GM18511 (cell line): ENCODE data around the gene CEP112.
"Not testable (repeated sequence)": the region's sequence is repeated elsewhere in the genome, so short reads cannot be mapped to it uniquely, and the experiment has no call there.

ENCODE experiments used
- ATAC-seq: cut with Tn5 transposase; IDR thresholded peaks from one replicate; pipeline ENCODE4 v1.9.1; 2021; ENCODE audit warnings: mild to moderate bottlenecking, moderate library complexity; ENCODE audit not compliant: unreplicated experiment

Gene CEP112

DNA sequence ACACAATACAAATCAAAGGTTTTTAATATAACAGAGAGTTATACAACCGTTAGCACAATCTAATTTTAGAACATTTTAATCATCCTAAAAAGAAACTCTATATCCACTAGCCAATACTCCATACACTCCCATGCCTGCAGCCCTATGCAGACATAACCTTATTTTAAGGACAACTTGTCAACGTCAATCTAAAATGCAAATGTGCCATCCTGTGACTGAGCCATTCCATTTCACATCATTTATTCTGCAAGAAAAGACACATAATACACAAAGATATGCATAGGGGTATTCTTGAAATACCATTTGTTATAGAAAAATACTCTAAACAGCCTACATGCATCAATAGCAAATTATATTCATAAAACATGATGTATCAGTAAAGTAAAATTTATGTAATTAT lies 106.7 kb downstream of the CEP112 start:
- ATAC-seq, result no peak

DNA sequence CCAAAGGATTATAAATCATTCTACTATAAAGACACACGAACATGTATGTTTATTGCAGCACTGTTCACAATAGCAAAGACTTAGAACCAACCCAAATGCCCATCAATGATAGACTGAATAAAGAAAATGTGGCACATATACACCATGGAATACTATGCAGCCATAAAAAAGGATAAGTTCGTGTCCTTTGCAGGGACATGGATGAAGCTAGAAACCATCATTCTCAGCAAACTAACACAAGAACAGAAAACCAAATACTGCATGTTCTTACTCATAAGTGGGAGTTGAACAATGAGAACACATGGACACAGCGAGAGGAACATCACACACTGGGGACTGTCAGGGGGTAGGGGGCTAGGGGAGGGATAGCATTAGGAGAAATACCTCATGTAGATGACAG lies 111.3 kb downstream of the CEP112 start:
- ATAC-seq, result not testable (repeated sequence)

DNA sequence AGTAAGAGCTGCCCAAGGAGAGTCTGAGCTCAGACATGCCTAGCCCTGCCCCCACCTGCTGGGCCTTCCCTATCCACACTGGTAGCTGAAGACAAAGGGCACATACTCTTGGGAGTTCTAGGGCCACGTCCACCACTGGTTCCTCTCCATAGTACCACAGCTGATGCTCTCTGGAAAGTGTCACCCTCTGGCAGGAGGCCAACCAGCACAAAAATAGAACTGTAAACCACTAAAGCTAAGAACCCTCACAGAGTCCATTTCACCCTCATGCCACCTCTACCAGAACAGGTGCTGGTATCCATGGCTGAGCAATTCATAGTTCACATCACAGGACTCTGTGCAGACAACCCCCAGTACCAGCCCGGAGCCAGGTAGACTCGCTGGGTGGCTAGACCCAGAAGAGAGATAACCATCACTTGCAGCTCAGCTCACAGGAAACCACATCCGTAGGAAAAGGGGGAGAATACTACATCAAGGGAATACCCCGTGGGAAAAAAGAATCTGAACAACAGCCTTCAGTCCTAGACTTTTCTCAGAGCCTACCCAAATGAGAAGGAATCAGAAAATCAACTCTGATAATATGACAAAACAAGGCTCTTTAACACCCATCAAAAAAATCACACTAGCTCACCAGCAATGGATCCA lies 115.3 kb downstream of the CEP112 start:
- ATAC-seq, result no peak

DNA sequence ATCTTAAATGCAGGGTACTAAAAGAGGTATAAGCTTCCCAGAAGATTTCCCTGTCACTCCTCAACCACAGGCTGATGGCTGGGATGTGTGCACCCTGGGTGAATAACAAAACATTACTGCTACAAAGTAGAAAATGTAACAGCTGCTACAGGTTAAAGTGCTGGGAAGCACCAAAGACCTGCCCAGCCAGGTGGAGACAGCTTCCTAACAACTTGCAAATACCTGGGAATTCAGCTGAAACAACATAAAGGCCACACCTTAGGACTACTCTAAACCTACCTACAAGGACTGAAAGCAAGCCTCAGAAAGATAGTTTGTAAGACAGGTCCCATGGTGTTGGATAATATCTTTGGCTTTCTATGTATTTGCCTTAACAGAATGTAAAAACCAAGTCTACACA lies 118.5 kb downstream of the CEP112 start:
- ATAC-seq, result no peak

DNA sequence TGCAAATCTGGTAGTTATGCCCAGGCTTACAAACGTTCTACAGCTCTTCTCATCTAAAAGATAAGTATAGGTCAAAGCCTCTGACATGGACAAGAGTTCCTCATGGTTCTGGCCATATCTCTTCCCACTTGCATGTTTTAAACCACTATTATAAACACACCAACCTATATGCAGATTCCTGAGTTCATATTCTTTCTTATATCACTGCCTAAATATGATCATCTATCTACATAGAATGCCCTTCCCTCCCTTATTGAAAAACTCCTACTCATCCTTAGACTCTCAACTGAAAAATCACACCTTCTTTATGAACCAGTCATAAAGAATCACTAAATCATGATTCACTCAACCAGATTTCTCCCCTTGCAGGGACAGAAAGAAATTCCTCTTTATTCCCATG lies 128.2 kb downstream of the CEP112 start:
- no peak for ATAC-seq

DNA sequence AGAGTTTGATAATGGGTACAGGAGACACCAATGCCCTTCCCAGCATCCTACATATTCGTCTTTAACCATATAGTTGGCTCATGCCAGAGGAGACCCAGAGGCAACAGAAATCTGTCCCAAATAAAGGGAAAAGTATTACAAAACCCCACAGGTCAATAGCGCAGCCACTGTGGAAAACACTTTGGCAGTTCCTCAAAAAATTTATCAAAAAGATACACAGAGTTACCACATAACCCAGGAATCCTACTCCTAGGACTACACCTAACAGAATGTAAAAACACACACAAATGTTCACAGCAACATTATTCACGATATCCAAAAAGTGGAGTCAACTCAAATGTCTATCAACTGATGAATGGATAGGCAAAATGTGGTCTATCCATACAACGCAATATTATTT lies 135.8 kb downstream of the CEP112 start:
- ATAC-seq, result no peak

DNA sequence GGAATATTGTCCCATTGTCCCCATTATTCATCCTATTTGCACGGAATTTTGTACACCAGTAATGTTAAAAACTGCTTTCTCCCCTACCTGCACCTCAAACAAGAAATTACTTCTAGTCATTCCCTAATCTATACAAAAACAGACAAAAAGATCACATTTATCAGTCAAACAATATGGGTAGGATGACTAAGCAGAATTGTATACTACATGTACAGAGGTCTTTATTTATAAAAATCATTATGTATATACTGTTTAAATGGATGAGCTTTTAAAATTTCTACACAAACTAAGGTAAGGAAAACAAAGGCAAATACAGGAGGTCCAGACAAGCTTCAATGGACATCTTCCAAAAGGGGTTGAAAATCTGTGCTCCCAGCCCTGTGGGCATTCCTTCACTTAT lies 137.7 kb downstream of the CEP112 start:
- no peak for ATAC-seq

DNA sequence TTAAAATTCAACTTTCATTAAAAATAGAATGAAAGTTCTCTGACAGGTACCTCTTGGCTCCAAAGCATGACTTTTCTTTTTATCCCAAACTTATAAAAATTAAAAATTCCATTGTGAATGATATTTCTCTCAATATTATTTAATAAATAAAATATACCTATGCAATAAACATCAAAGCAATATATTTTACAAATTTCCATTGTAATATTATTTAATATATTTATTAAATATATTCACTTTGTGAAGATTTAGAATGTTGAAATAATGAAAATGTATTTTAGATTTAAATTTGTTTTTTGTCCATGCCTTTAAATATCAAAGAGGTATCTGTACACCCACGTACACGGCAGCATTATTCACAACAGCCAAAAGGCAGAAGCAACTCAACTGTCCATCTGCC lies 147.8 kb downstream of the CEP112 start:
- ATAC-seq, result no peak

DNA sequence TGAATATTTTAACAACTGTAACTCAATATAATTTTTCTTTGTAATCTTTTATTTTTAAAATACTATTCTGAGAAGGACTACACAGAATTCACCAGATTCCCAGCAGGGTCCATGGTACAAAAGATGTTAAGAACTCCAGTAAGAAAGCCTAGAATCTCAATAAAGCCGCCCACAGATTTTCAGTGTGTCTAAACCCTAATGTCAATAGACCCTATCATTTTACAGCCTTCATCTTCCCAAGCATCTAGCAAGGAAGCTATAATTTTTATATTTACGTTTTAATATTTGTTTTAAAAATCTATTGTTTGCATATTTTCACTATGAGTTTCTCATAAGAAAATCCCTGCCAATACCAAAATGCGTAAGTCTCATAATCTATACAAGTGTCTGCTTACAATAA lies 148.5 kb downstream of the CEP112 start:
- ATAC-seq, result no peak

DNA sequence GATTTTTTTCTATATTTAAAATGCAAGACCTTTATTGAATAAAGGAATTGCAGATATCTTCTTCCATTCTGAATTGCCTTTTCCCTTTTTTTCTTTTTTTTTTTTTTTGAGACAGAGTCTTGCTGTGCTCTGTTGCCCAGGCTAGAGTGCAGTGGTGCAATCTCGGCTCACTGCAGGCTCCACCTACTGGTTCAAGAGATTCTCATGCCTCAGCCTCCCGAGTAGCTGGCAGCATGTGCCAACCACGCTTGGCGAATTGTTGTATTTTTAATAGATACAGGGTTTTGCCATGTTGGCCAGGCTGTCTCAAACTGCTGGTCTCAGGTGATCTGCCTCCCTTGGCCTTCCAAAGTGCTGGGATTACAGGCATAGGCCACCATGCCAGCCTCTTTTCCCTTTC lies 151.5 kb downstream of the CEP112 start:
- ATAC-seq, result no peak

DNA sequence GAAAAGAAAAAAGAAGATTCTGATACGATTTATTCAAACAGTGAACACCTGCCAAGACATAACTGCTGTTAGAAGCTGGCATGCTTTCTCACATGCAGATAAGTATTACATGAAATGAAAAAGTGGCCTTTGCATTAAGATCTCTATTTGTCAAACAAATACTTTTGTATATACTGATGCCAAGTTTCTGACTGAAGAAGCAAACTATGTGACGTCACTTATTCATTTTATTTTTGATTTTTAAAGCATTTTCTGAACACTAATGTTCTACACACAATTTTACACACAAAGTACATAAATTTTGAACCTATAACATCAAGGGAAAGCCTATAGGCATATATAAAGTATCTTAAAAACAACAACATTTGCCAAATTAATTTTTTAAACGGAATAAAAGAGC lies 153.8 kb downstream of the CEP112 start:
- ATAC-seq, result no peak

DNA sequence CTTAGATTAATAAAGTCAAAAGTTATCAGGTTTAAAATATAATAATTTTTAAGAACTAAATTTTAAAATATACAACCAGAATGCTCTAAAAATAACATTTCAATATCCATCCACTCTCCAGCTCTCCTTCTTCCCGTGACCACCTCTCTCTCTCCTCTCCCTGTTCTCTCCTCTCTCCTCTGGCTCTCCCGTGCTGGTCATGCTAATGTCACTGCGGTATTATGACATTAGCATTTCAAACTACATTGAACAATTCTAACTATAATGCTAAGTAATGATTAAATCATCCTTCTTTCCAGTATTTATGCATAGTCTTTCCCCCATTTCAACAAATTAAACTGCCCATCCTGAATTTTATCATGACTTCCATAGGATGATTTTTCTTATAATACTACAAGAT lies 154.7 kb downstream of the CEP112 start:
- no peak for ATAC-seq

DNA sequence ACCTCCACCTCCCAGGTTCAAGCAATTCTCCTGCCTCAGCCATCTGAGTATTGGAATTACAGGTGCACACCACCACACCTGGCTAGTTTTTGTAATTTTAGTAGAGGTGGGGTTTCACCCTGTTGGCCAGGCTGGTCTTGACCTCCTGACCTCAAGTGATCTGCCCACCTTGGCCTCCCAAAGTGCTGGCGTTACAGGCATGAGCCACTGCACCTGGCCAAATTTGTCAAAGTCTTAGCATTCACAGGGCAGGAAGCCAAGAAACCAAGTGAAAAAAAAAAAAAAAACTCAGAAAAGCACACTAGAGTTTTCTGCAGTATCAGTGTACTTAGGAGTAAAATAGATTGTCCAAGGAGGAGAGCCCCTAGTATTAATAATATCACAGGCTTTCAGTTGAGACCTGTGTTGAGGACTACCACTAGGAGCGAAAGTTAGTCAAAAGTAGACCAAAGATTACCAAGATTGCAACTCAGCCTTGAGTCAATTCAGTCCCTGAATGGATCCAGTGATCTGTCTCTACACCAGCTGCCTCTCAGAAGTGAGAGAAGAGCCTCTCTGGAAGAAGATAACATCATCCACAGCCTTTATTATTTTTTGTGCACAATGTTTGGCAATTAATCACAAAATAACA lies 159.7 kb downstream of the CEP112 start:
- ATAC-seq, result no peak

DNA sequence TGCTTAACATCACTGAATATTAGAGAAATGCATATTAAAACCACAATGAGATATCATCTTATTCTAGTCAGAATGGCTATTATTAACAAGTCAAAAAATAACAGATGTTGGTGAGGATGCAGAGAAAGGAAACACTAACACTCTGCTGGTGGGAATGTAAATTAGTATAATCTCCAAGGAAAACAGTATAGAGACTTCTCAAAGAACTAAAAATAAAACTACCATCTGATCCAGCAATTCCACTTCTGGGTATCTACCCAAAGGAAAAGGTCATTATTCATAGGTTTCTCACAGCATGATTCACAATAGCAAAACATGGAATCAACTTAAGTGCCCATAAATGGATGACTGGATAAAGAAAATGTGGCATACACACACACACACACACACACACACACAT lies 166.4 kb downstream of the CEP112 start:
- no peak for ATAC-seq

DNA sequence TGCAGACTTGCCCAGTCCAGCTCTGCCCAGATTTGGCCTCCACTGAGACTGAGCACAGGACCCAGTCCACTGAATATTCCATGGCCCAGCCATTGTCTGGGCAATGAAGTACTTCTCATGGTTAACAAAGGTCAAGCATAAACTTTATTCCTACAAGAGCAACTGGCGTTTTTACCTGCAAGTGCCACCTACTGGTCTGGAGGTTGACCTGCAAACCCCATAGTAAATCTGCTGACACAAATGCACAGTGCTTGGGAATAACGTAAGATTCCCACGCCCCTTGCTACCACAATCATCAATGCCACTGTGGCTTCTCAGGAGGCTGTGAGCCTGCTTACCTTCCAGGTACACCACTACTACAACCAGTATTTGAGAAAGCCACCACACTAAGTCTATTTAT lies 170.2 kb downstream of the CEP112 start:
- no peak for ATAC-seq

DNA sequence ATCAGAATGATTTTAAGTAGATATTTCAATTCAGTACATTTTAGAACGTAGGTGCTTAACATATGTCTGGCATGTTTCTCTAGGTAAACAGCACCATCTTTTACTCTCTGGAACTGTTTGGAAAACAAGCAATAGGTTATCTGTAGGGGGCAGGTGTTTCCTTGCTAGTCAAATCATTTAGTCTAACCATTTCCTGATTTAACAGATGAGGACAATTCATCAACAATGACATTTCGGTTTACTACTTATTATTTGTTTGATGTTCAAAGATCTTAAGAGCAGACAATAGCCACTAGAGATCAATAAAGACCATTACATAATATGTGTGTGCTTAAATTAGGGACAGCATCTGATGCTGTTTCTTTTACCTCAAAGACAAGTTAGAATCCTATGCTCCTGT lies 173.1 kb downstream of the CEP112 start:
- no peak for ATAC-seq

DNA sequence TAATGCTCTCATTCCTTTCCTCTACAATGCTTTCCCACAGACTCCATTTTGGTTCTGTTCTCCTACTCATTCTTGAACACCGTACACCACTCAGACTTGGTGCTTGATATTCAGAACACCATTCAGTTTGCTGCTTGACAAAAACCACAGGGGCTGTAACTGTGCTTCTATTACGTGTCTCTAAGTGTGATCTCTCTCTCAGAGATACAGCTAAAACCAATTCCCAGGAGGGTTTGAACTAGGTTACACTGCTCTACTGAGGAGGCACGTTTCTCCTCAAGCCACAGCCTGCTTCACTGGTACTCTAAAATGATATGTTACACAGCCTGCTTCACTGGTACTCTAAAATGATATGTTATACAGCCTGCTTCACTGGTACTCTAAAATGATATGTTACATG lies 175.7 kb downstream of the CEP112 start:
- no peak for ATAC-seq

DNA sequence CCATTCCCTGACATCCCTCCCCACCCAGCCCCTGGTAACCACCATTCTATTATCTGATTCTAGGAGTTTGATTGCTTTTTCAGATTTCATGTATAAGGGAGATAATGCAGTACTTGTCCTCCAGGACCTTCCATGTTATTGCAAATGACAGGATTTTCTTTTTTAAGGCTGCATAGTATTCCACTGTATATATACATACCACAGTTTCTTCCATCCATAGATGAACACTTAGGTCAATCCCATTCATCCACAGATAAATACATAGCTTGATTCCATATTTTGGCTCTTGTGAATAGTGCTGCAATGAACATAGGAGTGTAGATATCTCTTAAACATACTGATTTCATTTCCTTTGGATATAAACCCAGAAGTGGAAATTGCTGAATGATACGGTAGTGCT lies 183.3 kb downstream of the CEP112 start:
- no peak for ATAC-seq

DNA sequence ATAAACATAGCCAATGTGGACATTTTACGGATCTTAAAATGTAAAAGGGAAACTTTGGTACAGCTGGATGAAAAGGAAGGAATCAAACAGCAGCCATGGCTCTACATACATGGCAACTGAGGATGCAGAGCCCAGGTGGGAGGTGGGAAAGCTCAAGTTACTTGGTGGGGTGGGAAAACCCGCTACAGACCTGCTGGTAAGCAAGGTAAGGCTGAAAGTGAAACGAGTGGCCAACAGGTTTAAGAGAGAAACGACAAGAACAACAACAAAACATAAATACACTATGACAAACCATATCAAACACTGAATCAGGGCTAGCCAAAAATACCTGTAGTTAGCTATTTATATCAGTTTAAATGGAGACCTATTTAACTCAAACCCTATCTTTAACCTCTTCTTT lies 185.3 kb downstream of the CEP112 start:
- ATAC-seq, result no peak

DNA sequence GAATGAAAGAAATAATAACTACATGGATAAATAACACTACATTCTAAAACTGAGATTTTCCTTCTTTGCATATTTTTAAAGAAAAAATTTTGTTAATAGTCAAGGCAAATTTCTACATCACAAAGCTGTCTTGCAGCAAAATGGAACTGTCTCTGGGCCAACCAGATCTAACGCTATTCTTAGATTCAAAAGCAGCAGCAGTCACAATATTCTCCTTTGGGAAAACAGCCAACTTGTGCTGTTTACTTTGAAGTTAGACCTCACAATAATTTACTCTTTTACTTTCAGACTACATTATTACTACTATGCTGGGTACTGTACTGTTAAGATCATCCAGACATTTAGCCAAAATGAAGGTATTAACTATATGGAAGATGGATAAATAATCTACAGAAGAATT lies 189.1 kb downstream of the CEP112 start:
- no peak for ATAC-seq

DNA sequence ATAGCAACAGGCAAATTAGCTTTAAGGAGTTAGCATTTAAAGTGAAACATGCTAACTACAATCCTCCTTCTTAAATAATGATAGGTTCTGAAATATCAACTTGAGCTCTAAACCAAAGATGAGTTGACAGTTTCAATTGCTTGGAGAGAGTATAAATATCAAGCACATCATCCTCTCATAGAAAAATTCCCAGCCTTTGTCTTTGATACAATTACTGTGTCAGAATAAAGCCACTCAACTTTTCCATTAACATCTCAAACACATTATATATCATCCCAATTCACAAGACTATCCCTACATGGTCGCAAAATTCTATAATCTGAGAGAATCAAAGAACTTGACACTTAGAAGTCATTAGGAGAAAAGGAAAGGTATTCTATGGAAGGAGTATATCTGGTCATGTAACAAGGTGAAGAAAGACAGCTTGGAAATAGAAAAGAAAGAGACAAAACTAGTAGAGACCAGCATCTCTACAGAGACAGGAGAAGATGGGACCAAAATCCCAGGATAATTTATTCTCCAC lies 189.8 kb downstream of the CEP112 start:
- no peak for ATAC-seq

DNA sequence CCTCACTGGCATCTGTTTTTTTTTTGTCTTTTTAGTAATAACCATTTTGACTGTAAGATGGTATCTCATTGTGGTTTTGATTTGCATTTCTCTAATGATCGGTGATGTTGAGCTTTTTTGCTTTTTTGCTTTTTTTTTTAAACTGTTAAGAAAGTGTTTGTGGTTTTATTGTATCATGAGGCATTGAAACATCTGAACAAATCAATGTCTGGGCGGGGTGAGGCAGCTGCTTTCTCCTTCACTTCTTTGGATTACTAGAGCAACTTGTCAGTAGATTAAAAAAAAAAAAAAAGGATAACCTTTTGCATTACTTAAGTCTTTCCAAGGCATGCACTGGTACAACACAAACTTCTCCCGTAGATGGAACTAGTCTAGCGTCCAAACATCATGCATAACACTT lies 191.7 kb downstream of the CEP112 start:
- no peak for ATAC-seq

DNA sequence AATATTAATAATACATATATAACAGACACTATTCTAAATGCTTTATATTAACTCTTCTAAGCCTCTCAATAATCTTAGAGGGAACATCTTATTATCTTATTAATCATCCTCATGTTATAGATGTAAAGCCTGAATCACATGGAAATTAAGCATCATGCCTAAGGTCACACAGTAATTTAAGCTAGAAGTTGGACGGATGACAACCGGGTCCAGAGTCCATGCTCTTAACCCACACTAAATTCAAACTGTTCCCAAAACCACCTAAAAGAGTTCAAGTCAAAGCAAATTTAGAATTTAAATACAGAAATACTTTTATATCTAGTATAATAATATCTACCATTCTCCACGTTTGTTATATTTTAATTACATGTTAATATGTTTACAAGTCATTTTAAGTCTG lies 193.3 kb downstream of the CEP112 start:
- no peak for ATAC-seq
